HG03460 (cell line): ENCODE measurements around the gene PTH2R.

ENCODE experiments used
- ATAC-seq: cut with Tn5 transposase; IDR thresholded peaks from one replicate; pipeline ENCODE4 v1.9.1; 2021; ENCODE audit not compliant: unreplicated experiment

Gene PTH2R

DNA sequence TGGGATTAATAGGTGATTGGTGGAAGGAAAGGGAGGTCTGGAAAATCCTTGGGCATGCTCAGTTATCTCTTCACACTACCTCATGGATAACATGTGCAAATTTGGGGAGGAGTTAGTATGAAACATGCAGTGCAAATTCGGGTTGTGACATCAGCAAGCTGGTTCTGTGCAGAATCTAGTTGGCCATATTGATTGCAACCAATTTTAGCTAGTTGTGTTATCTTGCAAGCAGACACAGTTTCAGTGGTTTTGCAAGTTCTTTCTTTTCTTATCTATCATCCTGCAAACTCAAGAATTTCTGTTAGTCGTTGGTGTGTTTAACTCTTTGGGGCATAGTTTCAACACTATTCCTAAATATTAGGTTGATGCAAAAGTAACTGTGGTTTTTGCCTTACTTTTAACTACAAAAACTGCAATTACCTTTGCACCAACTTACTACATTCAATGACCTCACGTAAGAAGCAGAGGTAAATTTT, 135.4 kb downstream of the PTH2R start:
- no peak for ATAC-seq

DNA sequence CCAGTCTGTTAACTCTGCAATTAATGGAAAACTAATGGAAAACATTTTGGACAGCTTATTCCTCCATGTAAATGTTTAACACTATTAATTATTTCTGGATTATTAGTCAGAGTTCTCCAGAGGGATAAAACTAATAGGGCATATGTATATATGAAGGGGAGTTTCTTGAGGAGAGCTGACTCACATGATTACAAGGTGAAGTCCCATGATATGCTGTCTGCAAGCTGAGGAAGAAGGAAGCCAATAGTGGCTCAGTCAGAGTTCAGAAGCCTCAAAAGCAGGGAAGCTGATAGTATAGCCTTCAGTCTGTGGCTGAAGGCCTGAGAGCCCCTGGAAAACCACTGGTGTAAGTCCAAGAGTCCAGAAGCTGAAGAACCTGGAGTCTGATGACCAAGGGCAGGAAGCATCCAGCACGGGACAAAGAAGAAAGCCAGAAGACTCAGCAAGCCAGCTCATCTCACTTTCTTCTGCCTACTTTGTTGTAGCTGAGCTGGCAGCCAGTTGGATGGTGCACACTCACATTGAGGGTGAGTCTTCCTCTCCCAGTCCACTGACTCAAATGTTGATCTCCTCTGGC, 136.0 kb downstream of the PTH2R start:
- no peak for ATAC-seq
